ENCODE data around the gene GATM.
"Not testable (repeated sequence)": the region's sequence is repeated elsewhere in the genome, so short reads cannot be mapped to it uniquely, and the experiment has no call there.

GATM gene

DNA sequence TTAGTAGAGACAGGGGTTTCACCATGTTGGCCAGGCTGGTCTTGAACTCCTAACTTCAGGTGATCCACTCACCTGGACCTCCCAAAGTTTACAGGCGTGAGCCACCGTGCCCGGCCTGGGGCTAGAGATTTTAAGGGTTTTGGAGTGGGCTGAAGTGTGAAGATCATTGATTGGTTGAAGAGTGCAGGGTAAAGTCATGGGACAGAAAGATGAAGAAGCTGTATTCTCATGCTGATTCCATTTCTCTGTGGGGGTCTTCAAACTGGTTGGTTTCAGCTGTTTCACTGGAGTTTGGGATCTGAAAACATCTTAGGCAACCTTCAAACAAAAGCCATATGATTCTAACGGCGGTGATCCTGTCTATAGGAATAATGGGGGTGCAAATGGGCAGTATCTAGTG lies 52.1 kb downstream of the GATM start:
- no peak overlapping the region for H2BK5ac ChIP-seq (ENCODE audit: low read length)
- WGBS (ENCODE audit: extremely low coverage, insufficient coverage, low lambda C conversion rate), result no CpG with 5 or more reads among the region's 5 CpGs
- DNase-seq, result no peak
- no peak overlapping the region for H3K27ac ChIP-seq (ENCODE audit: low read depth, low read length)
- no peak overlapping the region for H3K9ac ChIP-seq (ENCODE audit: low read length)
- H3K79me2 ChIP-seq (ENCODE audit: control insufficient read depth, insufficient read depth, low read length), result no peaks in the 10 kb centered on the region
- H3K4me1 ChIP-seq (ENCODE audit: control insufficient read depth, low read depth, low read length), result peaks cover 1% of the 10 kb centered on the region
- peak overlapping the region; percentile 6 for H2BK120ac ChIP-seq (ENCODE audit: low read depth, low read length)
- no peaks in the 10 kb centered on the region for H3K79me1 ChIP-seq (ENCODE audit: low read length)
- H3K27me3 ChIP-seq (ENCODE audit: insufficient read depth, low read length, poor library complexity), result no peaks in the 10 kb centered on the region
- H3K18ac ChIP-seq (ENCODE audit: low read length), result no peak overlapping the region
- H3K23ac ChIP-seq (ENCODE audit: low read length), result no peak overlapping the region
- no peak overlapping the region for H3K56ac ChIP-seq (ENCODE audit: low read length)
- H3K36me3 ChIP-seq (ENCODE audit: control insufficient read depth, insufficient read depth, low read length), result no peaks in the 10 kb centered on the region
- no peak overlapping the region for H2BK15ac ChIP-seq (replicated peaks; ENCODE audit: low read depth)
- H2AK5ac ChIP-seq (ENCODE audit: low read length), result no peak overlapping the region
- H3K4me3 ChIP-seq (ENCODE audit: low read length), result no peak overlapping the region
- H4K5ac ChIP-seq (ENCODE audit: low read length), result no peak overlapping the region
- H3K4ac ChIP-seq (ENCODE audit: low read depth, low read length), result no peak overlapping the region
- no peak overlapping the region for H3K4me2 ChIP-seq (ENCODE audit: low read length)
- no peak overlapping the region for H4K8ac ChIP-seq (ENCODE audit: low read depth, low read length)

DNA sequence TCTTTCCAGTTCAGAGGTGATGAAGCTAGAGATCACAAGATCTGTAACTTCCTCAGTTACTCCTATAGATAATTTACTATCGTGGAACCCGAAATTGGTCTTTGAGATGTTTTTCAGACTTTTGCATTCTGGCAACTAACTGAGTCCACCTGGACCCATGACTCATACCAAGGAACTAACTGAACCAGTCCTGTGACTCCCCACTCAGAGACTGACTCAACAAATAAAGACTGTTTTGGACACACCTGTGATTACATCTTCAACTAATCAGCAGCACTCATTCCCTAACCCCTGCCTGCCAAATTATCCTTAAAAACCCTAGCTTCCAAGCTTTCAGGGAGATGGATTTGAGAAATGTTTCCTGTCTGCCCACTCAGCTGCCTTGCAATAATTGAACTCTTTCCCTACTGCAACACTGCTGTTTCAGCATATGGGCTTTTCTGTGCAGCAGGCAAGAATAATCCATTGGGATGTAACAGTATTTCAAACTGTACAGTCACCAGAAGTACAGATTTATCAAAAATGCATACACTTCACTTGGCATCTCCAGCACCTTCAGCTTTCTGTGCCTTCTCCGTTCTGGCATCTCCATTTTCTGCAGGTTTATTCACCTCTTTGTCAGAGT lies 57.7 kb downstream of the GATM start:
- Histone ChIP-seq H3K56ac (ENCODE audit: low read length) (peak overlapping the region; percentile 49), H2AK5ac (ENCODE audit: low read length) (no peak overlapping the region), H2BK120ac (ENCODE audit: low read depth, low read length) (peak overlapping the region; percentile 18), H3K23ac (ENCODE audit: low read length) (no peak overlapping the region), H3K4me2 (ENCODE audit: low read length) (no peak overlapping the region), H3K27me3 (ENCODE audit: insufficient read depth, low read length, poor library complexity) (no peaks in the 10 kb centered on the region), H3K4me3 (ENCODE audit: low read length) (no peak overlapping the region), H2BK5ac (ENCODE audit: low read length) (no peak overlapping the region), H3K36me3 (ENCODE audit: control insufficient read depth, insufficient read depth, low read length) (no peaks in the 10 kb centered on the region), H3K9ac (ENCODE audit: low read length) (no peak overlapping the region), H3K4me1 (ENCODE audit: control insufficient read depth, low read depth, low read length) (no peaks in the 10 kb centered on the region), H3K79me2 (ENCODE audit: control insufficient read depth, insufficient read depth, low read length) (no peaks in the 10 kb centered on the region), H3K79me1 (ENCODE audit: low read length) (no peaks in the 10 kb centered on the region), H2BK15ac (replicated peaks; ENCODE audit: low read depth) (no peak overlapping the region), H4K8ac (ENCODE audit: low read depth, low read length) (no peak overlapping the region), H4K5ac (ENCODE audit: low read length) (no peak overlapping the region), H3K18ac (ENCODE audit: low read length) (no peak overlapping the region), H3K27ac (ENCODE audit: low read depth, low read length) (no peak overlapping the region), H3K4ac (ENCODE audit: low read depth, low read length) (no peak overlapping the region)
- DNase-seq, result no peak
- no CpG with 5 or more reads among the region's 3 CpGs for WGBS (ENCODE audit: extremely low coverage, insufficient coverage, low lambda C conversion rate)

DNA sequence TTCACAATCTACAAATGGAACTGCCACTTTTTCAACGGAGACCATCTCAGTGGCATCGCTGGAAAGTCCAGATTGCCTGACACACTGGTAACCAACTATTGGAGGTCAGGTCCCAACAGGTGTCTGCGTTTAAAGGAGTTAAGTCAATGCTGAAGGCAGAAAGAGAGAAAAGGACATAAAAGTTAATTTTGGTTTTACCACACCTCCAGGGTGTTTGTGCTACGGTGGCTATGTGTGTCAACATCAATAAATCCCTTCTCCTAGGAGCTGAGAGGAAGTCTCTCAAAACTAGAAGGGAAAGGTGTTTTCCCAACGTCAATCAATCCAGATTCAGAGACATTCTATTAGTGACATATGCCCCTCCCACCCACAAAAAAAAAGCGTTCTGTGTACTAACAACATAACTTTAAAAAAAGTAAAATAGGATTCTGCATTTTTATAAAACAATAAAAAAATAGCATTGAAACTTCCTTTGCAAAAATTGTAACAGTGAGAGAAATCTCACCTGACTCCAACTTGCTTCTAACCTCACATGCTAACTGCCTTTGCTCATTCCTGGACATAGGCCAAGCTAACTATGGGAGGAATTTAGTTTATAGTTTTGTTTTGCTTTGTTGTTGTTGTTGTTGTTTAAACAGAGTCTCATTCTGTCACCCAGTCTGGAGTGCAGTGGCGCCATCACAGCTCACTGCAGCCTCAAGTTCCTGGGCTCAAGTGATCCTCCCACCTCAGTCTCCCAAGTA lies 58.7 kb downstream of the GATM start:
- WGBS (ENCODE audit: extremely low coverage, insufficient coverage, low lambda C conversion rate), result no CpG with 5 or more reads among the region's 7 CpGs
- no peak overlapping the region for H4K8ac ChIP-seq (ENCODE audit: low read depth, low read length)
- H3K4me2 ChIP-seq (ENCODE audit: low read length), result no peak overlapping the region
- no peak overlapping the region for H3K56ac ChIP-seq (ENCODE audit: low read length)
- H3K4me3 ChIP-seq (ENCODE audit: low read length), result no peak overlapping the region
- no peak overlapping the region for H4K5ac ChIP-seq (ENCODE audit: low read length)
- H2BK5ac ChIP-seq (ENCODE audit: low read length), result no peak overlapping the region
- no peaks in the 10 kb centered on the region for H3K79me1 ChIP-seq (ENCODE audit: low read length)
- no peak overlapping the region for H3K18ac ChIP-seq (ENCODE audit: low read length)
- no peak overlapping the region for H3K23ac ChIP-seq (ENCODE audit: low read length)
- no peak overlapping the region for H2AK5ac ChIP-seq (ENCODE audit: low read length)
- H3K36me3 ChIP-seq (ENCODE audit: control insufficient read depth, insufficient read depth, low read length), result no peaks in the 10 kb centered on the region
- H3K27me3 ChIP-seq (ENCODE audit: insufficient read depth, low read length, poor library complexity), result no peaks in the 10 kb centered on the region
- no peak overlapping the region for H3K27ac ChIP-seq (ENCODE audit: low read depth, low read length)
- H2BK120ac ChIP-seq (ENCODE audit: low read depth, low read length), result no peak overlapping the region
- no peaks in the 10 kb centered on the region for H3K4me1 ChIP-seq (ENCODE audit: control insufficient read depth, low read depth, low read length)
- H3K9ac ChIP-seq (ENCODE audit: low read length), result no peak overlapping the region
- H3K79me2 ChIP-seq (ENCODE audit: control insufficient read depth, insufficient read depth, low read length), result no peaks in the 10 kb centered on the region
- no peak for DNase-seq
- H2BK15ac ChIP-seq (replicated peaks; ENCODE audit: low read depth), result no peak overlapping the region
- no peak overlapping the region for H3K4ac ChIP-seq (ENCODE audit: low read depth, low read length)

DNA sequence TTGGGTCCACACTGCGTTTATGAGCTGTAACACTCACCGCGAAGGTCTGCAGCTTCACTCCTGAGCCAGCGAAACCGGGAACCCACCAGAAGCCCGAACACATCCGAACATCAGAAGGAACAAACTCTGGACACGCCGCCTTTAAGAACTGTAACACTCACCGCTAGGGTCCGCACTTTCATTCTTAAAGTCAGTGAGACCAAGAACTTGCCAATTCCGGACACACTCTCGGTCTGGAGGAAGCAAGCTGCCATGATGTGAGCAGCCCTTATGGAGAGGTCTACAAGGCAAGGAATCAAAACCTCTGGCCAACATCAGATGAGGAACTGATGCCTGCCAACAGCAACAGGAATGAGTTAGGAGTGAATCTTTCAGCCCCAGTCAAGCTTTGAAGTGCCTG lies 63.4 kb downstream of the GATM start:
- Histone ChIP-seq H3K79me2 (ENCODE audit: control insufficient read depth, insufficient read depth, low read length) (no peaks in the 10 kb centered on the region), H3K56ac (ENCODE audit: low read length) (no peak overlapping the region), H2BK15ac (replicated peaks; ENCODE audit: low read depth) (no peak overlapping the region), H3K79me1 (ENCODE audit: low read length) (no peaks in the 10 kb centered on the region), H2BK120ac (ENCODE audit: low read depth, low read length) (no peak overlapping the region), H3K36me3 (ENCODE audit: control insufficient read depth, insufficient read depth, low read length) (no peaks in the 10 kb centered on the region), H3K4me3 (ENCODE audit: low read length) (no peak overlapping the region), H3K4ac (ENCODE audit: low read depth, low read length) (no peak overlapping the region), H3K18ac (ENCODE audit: low read length) (no peak overlapping the region), H3K27ac (ENCODE audit: low read depth, low read length) (no peak overlapping the region), H3K27me3 (ENCODE audit: insufficient read depth, low read length, poor library complexity) (no peaks in the 10 kb centered on the region), H3K23ac (ENCODE audit: low read length) (no peak overlapping the region), H3K9ac (ENCODE audit: low read length) (no peak overlapping the region), H3K4me1 (ENCODE audit: control insufficient read depth, low read depth, low read length) (no peaks in the 10 kb centered on the region), H2AK5ac (ENCODE audit: low read length) (no peak overlapping the region), H4K8ac (ENCODE audit: low read depth, low read length) (no peak overlapping the region), H4K5ac (ENCODE audit: low read length) (no peak overlapping the region), H3K4me2 (ENCODE audit: low read length) (no peak overlapping the region), H2BK5ac (ENCODE audit: low read length) (no peak overlapping the region)
- DNase-seq, result peak; percentile 80
- WGBS (ENCODE audit: extremely low coverage, insufficient coverage, low lambda C conversion rate), result no CpG with 5 or more reads among the region's 13 CpGs

DNA sequence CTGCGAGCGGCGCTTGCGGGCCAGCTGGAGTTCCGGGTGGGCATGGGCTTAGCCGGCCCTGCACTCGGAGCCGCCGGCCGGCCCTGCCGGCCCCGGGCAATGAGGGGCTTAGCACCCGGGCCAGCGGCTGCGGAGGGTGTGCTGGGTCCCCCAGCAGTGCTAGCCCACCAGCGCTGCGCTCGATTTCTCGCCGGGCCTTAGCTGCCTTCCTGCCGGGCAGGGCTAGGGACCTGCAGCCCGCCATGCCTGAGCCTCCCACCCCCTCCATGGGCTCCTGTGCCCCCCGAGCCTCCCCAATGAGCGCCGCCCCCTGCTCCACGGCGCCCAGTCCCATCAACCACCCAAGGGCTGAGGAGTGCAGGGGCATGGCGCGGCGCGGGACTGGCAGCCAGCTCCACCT lies 64.2 kb downstream of the GATM start:
- not testable (repeated sequence) for H3K79me2 ChIP-seq (ENCODE audit: control insufficient read depth, insufficient read depth, low read length); H3K18ac ChIP-seq (ENCODE audit: low read length); H3K4me2 ChIP-seq (ENCODE audit: low read length); H3K27ac ChIP-seq (ENCODE audit: low read depth, low read length); H3K9ac ChIP-seq (ENCODE audit: low read length); H3K36me3 ChIP-seq (ENCODE audit: control insufficient read depth, insufficient read depth, low read length); DNase-seq; H3K56ac ChIP-seq (ENCODE audit: low read length); H2BK120ac ChIP-seq (ENCODE audit: low read depth, low read length); H3K27me3 ChIP-seq (ENCODE audit: insufficient read depth, low read length, poor library complexity); H4K5ac ChIP-seq (ENCODE audit: low read length); H2BK5ac ChIP-seq (ENCODE audit: low read length); H3K23ac ChIP-seq (ENCODE audit: low read length); H3K4me3 ChIP-seq (ENCODE audit: low read length); H3K79me1 ChIP-seq (ENCODE audit: low read length); H3K4me1 ChIP-seq (ENCODE audit: control insufficient read depth, low read depth, low read length); H3K4ac ChIP-seq (ENCODE audit: low read depth, low read length); H2AK5ac ChIP-seq (ENCODE audit: low read length); H4K8ac ChIP-seq (ENCODE audit: low read depth, low read length); H2BK15ac ChIP-seq (replicated peaks; ENCODE audit: low read depth)
- no CpG with 5 or more reads among the region's 31 CpGs for WGBS (ENCODE audit: extremely low coverage, insufficient coverage, low lambda C conversion rate)

All from mesendoderm (in vitro differentiated cells).